DOHH2 (cell line): ENCODE data around the gene CNNM3.

Source experiments
- H3F3A ChIP-seq: fragments of 200-600 bp; sonication (generic), shearing (Covaris generic); 2 replicates; pipeline ENCODE4 v1.6.0; 2016; ENCODE audit warnings: antibody characterized with exemption, mild to moderate bottlenecking; ENCODE audit not compliant: control insufficient read depth, insufficient read depth
- H3K27ac ChIP-seq: fragments of 200-600 bp; sonication (generic); 2 replicates; pipeline ENCODE4 v1.5.1; 2014; ENCODE audit warnings: low read depth, mild to moderate bottlenecking, low read length, moderate library complexity
- H3K27me3 ChIP-seq: fragments of 200-600 bp; sonication (generic); 2 replicates; pipeline ENCODE4 v1.6.1; 2014; ENCODE audit warnings: mild to moderate bottlenecking, low read length, mixed read lengths; ENCODE audit not compliant: control insufficient read depth
- H3K36me3 ChIP-seq: fragments of 200-600 bp; sonication (generic); 2 replicates; pipeline ENCODE4 v1.6.1; 2014; ENCODE audit warnings: mild to moderate bottlenecking, low read length, moderate library complexity, mixed read lengths; ENCODE audit not compliant: control insufficient read depth
- H3K4me1 ChIP-seq: fragments of 200-600 bp; sonication (generic); 2 replicates; pipeline ENCODE4 v1.6.1; 2014; ENCODE audit warnings: mild to moderate bottlenecking, low read length, mixed read lengths; ENCODE audit not compliant: control insufficient read depth
- H3K4me2 ChIP-seq: fragments of 200-600 bp; sonication (generic); 2 replicates; pipeline ENCODE4 v1.6.0; 2014; ENCODE audit warnings: mild to moderate bottlenecking, low read length, moderate library complexity
- H3K4me3 ChIP-seq: fragments of 200-600 bp; sonication (generic); 2 replicates; pipeline ENCODE4 v1.5.1; 2014; ENCODE audit warnings: mild to moderate bottlenecking, low read length, mixed read lengths
- H3K79me2 ChIP-seq: fragments of 200-600 bp; sonication (generic); 2 replicates; pipeline ENCODE4 v1.6.1; 2014; ENCODE audit warnings: mild to moderate bottlenecking, low read length, mixed read lengths; ENCODE audit not compliant: control insufficient read depth
- H3K9me2 ChIP-seq: fragments of 200-600 bp; sonication (generic); replicated peaks from 2 replicates; pipeline ENCODE4 v1.6.1; 2014; ENCODE audit warnings: mild to moderate bottlenecking, low read length, mixed read lengths; ENCODE audit not compliant: control insufficient read depth
- H3K9me3 ChIP-seq: fragments of 200-600 bp; sonication (generic); 2 replicates; pipeline ENCODE4 v1.6.1; 2014; ENCODE audit warnings: antibody characterized with exemption, low read length, mixed read lengths; ENCODE audit not compliant: control insufficient read depth, insufficient read depth
- H4K20me1 ChIP-seq: fragments of 200-600 bp; sonication (generic); 2 replicates; pipeline ENCODE4 v1.6.0; 2014; ENCODE audit warnings: low read depth, mild to moderate bottlenecking, antibody characterized with exemption, low read length, moderate library complexity; ENCODE audit not compliant: control insufficient read depth, insufficient read depth
- CTCF ChIP-seq: fragments of 200-600 bp; sonication (generic); IDR thresholded peaks from one replicate; pipeline ENCODE4 v1.5.1; 2014; ENCODE audit warnings: antibody characterized with exemption, mild to moderate bottlenecking, low read depth, low read length; ENCODE audit not compliant: poor library complexity, severe bottlenecking
- EZH2phosphoT487 ChIP-seq: fragments of 200-600 bp; sonication (generic); IDR thresholded peaks from 2 replicates; pipeline ENCODE4 v1.6.1; 2017; ENCODE audit warnings: borderline replicate concordance, mild to moderate bottlenecking, antibody characterized with exemption, low read length, moderate library complexity, mixed read lengths

CNNM3 gene

GRCh38 chr2:96866986-96867755, 51.1 kb downstream of the CNNM3 start:
- H3K36me3 ChIP-seq, result no peaks in the 10 kb centered on the region
- H3F3A ChIP-seq, result no peaks in the 10 kb centered on the region
- peak overlapping the region; percentile 33; the same call in 1 of the 2 replicates for H3K4me3 ChIP-seq
- H3K9me2 ChIP-seq, result no peaks in the 10 kb centered on the region
- peak overlapping the region; percentile 46 for H3K4me2 ChIP-seq
- H3K27ac ChIP-seq, result no peak overlapping the region
- no peaks in the 10 kb centered on the region for H4K20me1 ChIP-seq
- H3K4me1 ChIP-seq, result peaks cover 14% of the 10 kb centered on the region
- H3K27me3 ChIP-seq, result peaks cover 54% of the 10 kb centered on the region
- no peaks in the 10 kb centered on the region for H3K9me3 ChIP-seq
- H3K79me2 ChIP-seq, result no peaks in the 10 kb centered on the region
- no peak for TF ChIP-seq EZH2phosphoT487

DNA sequence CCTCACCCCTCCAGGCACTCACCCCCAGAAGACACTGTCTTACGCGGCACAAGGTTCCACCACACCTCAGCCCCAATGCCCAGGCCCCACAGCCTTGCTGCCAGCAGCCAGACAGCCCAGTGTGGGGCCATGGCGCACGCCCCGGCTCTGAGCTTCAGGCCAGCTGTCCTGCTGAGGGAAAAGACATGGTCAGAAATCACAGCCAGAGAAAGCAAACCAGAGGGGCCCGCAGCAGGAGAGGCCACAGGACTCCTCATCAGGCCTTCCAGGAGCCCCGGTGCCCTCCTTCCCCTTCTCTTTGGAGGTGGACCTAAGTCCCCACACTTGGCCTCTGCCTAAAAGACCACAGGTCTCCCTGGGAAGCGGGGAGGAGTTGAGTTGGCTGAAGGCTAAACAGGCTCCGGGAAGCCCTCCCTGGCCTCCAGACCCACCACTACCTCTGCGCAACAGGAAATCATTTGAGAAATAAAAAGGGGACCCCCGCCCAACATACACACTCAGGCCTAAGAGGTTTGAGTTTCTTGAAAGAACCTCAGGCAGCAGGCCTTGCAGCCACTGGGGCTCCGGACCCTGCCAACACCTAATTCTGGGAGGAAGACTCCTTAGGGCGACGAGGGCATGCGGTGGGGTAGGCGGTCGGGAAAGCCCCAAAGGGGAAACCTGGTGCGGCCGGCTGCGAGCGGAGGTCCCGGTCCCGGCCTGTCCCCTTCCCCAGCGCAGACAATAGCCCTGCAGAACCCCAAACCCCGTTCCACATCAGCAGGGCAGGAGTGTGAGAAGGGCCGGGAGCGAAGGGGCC, 51.9 kb downstream of the CNNM3 start:
- Histone ChIP-seq H3K4me2 (peak overlapping the region; percentile 84), H4K20me1 (no peaks in the 10 kb centered on the region), H3K27me3 (peaks cover 62% of the 10 kb centered on the region), H3K79me2 (no peaks in the 10 kb centered on the region), H3F3A (no peaks in the 10 kb centered on the region), H3K4me3 (peak overlapping the region; percentile 68), H3K27ac (no peak overlapping the region), H3K4me1 (peaks cover 14% of the 10 kb centered on the region), H3K9me3 (no peaks in the 10 kb centered on the region), H3K9me2 (no peaks in the 10 kb centered on the region), H3K36me3 (no peaks in the 10 kb centered on the region)
- TF ChIP-seq EZH2phosphoT487 (no peak; the same call in 1 of the 2 replicates), CTCF (no peak)

DNA sequence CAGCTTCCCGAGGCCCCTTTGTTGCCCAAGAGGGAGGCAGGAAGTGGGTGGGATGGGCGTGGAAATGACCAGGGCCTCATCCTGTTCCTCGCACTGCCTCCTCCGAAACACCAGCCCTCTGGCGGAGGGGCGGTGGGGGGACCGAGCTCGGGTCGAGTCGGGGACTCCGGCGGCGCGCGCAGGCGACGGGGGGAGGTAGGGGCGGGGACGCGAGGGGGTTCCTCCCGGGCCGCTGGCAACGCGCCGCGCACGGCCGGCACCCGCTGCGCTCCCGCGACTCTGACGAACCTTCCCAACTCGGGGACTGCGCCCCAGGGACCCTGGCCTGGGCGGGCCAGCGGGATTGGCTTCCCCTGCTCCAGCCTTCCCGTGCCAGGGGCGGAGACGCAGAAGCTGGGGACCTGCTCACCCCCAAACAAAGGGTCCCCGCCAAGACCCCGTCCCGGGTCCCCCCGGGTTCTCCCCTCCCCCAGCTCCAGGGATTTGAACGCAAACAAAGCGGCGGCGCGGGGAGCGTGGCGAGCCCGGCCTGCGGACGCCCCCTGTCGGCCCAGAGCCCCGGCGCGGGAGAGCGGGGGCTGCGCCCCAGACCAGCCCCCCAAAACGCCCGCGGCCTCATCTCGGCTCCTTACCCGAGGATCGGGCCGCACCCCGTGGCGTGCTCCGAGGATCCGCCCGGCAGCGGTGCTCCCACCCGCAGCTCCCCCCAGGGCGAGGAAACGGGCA, 52.6 kb downstream of the CNNM3 start:
- Histone ChIP-seq H3K4me1 (peaks cover 14% of the 10 kb centered on the region), H3K79me2 (no peaks in the 10 kb centered on the region)

More for the DNA sequence above, 52.6 kb downstream of the CNNM3 start:
- no peak overlapping the region for H3K27ac ChIP-seq
- H3F3A ChIP-seq, result no peaks in the 10 kb centered on the region
- H3K9me2 ChIP-seq, result no peaks in the 10 kb centered on the region
- TF ChIP-seq CTCF, result peak; percentile 68
- no peak for TF ChIP-seq EZH2phosphoT487
- no peaks in the 10 kb centered on the region for H4K20me1 ChIP-seq
- peaks cover 70% of the 10 kb centered on the region for H3K27me3 ChIP-seq
- H3K4me2 ChIP-seq, result peak overlapping the region; percentile 84
- no peaks in the 10 kb centered on the region for H3K36me3 ChIP-seq
- H3K9me3 ChIP-seq, result no peaks in the 10 kb centered on the region
- H3K4me3 ChIP-seq, result peak overlapping the region; percentile 68
